ENCODE results near the gene SPEF1.

Gene SPEF1

DNA sequence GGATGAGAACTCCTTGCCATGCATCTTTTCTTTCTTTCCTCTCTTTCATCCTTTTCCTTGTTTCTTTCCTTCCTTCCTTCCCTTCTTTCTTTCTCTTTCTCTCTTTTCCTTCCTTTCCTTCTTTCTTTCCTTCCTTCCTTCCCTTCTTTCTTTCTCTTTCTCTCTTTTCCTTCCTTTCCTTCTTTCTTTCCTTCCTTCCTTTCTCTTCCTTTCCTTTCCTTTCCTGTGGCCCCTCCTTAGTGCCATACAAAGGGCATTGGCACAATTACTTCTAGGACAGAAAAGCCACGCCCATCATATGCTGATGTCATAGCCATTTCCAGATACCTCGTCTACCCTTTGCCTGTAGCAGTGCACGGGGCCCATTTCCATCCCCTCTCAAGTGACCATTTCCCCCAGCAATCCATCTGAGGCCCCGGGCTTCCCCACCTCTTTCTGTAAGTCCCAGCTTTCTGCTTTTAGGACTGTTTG lies 7.5 kb upstream of the SPEF1 start:
- no peak for DNase-seq (ENCODE audit: low read depth, low spot score)

- no peak for DNase-seq (ENCODE audit: low read depth, low spot score)
Measured at GRCh38 chr20:3787324-3788014, 6.2 kb upstream of the SPEF1 start.

- DNase-seq (ENCODE audit: low read depth, low spot score), result no peak
Measured at GRCh38 chr20:3786665-3787323, 5.5 kb upstream of the SPEF1 start, which contains the start of gene CENPB. TSS of gene CENPB (minus strand) at chr20:3786740. CDS start at chr20:3786483, 257 bp downstream.

GRCh38 chr20:3786126-3786484 lies 4.9 kb upstream of the SPEF1 start:
- no peak for DNase-seq (ENCODE audit: low read depth, low spot score)

DNA sequence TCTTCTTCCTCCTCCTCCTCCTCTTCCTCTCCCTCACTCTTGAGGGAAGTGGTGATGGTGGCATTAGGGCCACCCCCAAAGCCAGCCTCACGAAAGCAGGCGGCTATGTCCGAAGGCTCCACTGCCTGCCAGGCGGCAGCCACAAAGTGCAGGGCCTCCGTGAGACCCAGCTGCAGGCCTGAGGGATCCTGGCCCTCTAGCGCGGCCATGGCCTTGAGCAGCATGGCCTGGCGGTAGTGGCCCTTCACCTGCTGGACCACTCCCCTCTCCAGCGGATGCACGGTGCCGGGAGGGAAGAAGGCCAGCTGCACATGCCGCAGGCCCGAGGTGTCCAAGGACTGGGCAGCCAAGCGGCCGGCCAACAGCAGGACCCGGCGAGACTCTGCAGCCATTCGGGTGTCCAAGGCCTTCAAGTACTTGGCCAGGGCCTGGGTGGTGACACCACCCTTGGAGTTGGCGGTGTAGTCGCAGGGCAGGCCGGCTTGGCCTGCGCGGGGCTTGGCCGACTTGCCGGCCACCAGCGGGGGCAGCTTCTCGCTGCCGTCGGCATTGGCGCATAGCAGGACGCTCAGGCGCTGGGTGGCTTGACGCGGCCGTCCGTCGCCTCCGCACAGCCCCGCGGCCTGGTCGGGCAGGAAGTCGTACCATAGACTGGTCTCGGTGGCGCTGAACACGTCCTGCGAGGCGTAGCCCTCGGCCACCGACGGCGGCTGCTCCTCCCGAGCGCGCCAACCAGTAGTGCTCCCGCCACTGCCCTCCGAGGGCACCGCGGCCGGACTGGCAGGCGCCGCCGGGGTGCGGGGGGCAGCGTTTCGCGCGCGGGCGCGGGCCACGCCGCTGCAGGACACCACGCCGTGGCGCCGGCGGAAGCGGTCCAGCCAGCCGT lies 4.2 kb upstream of the SPEF1 start:
- DNase-seq (ENCODE audit: low read depth, low spot score), result no peak

DNA sequence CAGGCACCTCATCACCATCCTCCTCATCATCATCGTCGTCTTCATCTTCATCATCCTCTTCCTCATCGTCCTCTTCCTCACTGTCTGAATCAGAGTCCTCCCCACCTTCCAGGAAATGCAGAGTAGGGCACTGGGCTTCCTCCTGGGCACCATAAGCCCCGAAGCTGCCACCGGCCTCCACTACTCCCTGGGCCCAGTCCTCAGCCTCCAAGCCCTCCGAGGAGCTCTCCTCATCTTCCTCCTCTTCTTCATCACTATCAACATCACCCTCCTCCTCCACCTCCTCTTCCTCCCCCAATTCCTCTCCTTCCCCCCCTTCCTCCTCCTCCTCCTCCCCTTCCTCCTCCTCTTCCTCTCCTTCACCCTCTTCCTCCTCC lies 3.6 kb upstream of the SPEF1 start:
- no peak for DNase-seq (ENCODE audit: low read depth, low spot score)

GRCh38 chr20:3784216-3784853 lies 3.1 kb upstream of the SPEF1 start:
- no peak for DNase-seq (ENCODE audit: low read depth, low spot score)

DNA sequence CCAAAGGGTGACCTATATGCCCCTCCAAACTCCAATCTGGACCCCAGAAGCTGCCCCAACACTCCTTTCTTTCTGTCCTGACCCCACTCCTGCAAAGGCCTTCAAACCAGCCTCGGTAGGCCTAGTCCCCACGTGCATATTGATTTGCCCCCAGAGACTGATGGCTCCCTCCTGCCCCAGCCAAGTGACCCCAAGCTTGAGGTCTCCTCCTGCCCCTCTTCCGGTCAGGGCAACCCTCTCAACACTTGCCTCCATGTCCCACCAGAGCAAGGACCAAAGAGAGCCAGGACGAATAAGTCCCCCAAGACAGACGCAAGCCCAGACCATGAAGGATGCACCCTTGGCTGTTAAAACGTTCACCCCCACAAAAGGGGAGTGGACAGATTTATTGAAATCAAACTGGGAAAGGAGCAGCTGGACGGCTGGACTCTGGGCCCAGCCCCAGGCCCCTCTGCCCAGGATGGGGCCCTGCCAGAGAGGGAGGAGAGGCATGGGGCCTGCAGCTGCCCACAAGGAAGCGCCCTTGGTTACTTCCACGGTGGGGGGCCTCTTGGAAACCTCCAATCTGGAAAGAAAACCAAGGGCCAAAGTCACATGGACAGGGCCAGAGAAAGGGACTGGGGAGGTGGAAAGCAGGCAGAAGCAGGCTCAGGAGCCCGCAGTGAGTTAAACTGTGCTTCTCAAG lies 2.4 kb upstream of the SPEF1 start:
- no peak for DNase-seq (ENCODE audit: low read depth, low spot score)

DNA sequence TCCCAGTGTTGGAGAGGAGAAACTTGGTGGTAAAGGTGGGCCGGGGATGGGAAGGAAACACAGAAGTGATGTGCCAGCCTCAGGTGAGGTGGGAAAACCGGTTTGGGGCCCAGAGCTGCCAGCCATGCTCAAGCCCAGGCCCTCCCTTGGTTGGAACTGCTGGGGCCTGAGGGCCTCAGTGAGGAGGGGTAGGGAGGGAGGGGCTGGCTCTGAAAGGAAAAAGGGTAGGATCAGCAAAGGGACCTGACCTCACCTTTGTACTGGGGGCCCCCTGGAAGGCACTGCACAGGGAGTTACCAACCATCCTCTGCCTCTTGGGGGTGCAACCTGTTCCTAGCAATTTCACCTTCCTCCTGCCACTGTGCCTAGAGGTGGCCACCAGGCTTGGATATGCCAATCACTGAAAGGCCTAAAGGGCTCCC lies 1.8 kb upstream of the SPEF1 start:
- DNase-seq (ENCODE audit: low read depth, low spot score), result no peak

GRCh38 chr20:3782597-3782996 lies 1.3 kb upstream of the SPEF1 start:
- DNase-seq (ENCODE audit: low read depth, low spot score), result no peak

GRCh38 chr20:3778976-3779375 lies 2.3 kb downstream of the SPEF1 start:
- DNase-seq (ENCODE audit: low read depth, low spot score), result no peak

DNA sequence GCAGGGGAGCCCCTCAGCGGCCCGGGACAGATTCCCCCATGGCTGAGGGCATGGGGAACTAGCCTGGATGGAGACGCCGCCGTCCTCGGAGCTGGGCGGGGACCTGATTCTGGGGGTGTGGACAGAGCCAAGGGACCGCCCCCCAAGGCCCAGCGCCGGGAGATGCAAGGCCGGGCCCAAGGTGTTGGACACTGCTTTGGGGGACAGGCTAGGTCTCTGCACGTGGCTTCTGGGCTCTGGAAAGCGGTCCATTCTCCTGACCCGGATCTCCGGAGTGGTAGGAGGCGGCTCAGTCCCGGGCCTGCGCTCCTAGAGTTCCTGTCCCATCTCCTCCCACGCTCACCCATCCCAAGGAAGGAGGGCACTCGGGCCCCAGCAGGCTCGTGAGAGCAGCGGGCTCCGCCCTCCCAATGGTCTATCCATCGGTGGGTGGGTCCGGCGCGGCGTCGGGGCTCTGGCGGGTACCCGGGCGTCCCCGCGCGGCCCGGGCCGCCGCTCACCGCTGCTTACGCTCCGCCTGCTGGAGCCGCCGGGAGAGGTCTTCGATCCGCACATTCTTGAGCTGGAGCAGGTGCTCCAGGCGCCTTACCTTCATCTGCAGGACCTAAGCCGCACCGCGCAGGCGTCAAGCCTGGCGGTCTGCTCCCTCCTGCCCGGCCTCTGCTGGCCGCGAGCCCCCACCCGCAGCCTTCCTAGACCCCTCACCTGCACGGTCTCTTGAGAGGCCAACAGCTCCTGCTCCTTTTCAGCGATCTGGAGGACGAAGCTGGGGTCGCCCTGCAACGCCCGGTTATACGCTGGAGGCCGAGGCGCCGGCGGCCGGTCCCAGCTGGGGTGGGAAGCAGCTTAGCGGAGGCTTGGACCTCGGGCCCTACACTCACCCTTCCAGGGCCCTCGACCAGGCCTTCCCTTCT lies 3.3 kb downstream of the SPEF1 start:
- DNase-seq (ENCODE audit: low read depth, low spot score), result no peak

- no peak for DNase-seq (ENCODE audit: low read depth, low spot score)
Measured at GRCh38 chr20:3777381-3777715, 3.9 kb downstream of the SPEF1 start.

- DNase-seq (ENCODE audit: low read depth, low spot score), result no peak
Measured at GRCh38 chr20:3775457-3776108, 5.7 kb downstream of the SPEF1 start.

GRCh38 chr20:3771552-3772058 lies 9.6 kb downstream of the SPEF1 start:
- DNase-seq (ENCODE audit: low read depth, low spot score), result no peak

GRCh38 chr20:3768342-3769130 lies 12.7 kb downstream of the SPEF1 start:
- DNase-seq (ENCODE audit: low read depth, low spot score), result no peak

DNA sequence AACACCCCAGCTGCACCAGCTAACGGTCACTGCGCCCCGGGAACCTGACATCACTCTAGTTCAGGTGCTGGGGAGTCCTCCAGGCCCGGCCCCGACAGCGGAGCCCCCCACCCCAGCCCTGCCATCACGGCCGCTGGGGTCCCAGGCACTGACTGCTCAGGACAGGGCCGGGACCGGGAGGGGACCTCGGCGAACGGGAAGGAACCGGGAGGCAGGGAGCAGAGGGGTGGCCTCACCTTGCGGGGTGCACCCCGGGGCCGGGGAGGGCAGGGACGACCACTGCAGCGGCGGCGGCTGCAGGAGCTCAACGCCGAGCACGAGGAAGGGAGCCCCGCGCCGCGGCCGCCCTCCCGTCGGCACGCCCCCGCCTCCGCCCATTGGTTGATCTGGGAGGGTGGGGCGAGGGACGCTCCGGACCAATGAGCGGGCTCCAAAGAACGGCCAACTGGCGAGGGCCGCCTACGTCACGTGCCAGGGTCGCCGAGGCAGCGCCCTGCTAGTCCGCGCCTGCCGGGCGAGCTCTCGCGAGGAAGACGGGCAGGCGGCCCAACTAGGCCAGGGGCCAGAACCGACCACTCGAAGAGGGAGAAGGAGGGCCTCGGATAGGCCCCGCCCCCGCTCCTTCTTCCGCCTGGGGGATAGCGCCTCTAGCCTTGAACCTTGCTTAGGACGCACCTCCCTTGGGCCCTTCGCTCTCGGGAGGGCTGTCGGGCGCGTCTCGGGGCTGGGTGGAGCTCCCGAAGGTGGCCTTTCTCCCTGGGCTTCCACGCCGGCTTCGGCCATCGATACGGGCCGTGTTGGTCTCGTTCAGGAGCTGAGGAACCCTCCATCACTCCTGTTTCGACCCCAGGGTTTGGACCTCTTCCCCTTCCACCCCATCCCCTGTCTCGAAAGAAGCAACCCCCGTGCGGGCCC lies 13.6 kb downstream of the SPEF1 start, which contains the start of gene ADISSP:
ADISSP (minus strand) TSS at position 327 of the 915 bp plus-strand sequence. CDS start 7,653 bp downstream, outside the sequence.
- peak; percentile 94 for DNase-seq (ENCODE audit: low read depth, low spot score)

GRCh38 chr20:3767110-3767426 lies 14.2 kb downstream of the SPEF1 start:
- DNase-seq (ENCODE audit: low read depth, low spot score), result no peak

Data from brain pericyte (primary cell).